OCI-LY1 (cell line): ENCODE data around the gene TMEM255A.

Experiments
- H2AFZ ChIP-seq: fragments of 200-600 bp; sonication (generic), shearing (Covaris generic); 2 replicates; pipeline ENCODE4 v1.6.0; 2014; ENCODE audit warnings: antibody characterized with exemption, mild to moderate bottlenecking, low read length
- H3F3A ChIP-seq: fragments of 200-600 bp; sonication (generic), shearing (Covaris generic); 2 replicates; pipeline ENCODE4 v1.6.0; 2014; ENCODE audit warnings: mild to moderate bottlenecking, antibody characterized with exemption, low read length, moderate library complexity; ENCODE audit not compliant: insufficient read depth
- H3K27ac ChIP-seq: fragments of 200-600 bp; sonication (generic); 2 replicates; pipeline ENCODE4 v1.5.1; 2014; ENCODE audit warnings: low read length, mixed run types, mild to moderate bottlenecking, low read depth; ENCODE audit not compliant: poor library complexity, severe bottlenecking
- H3K27me3 ChIP-seq: fragments of 200-600 bp; sonication (generic); 2 replicates; pipeline ENCODE4 v1.6.0; 2014; ENCODE audit warnings: antibody characterized with exemption, mild to moderate bottlenecking, low read length, moderate library complexity; ENCODE audit not compliant: insufficient read depth
- H3K36me3 ChIP-seq: fragments of 200-600 bp; sonication (generic); 2 replicates; pipeline ENCODE4 v1.6.1; 2014; ENCODE audit warnings: mild to moderate bottlenecking, antibody characterized with exemption, low read length, moderate library complexity, mixed read lengths; ENCODE audit not compliant: insufficient read depth
- H3K4me1 ChIP-seq: fragments of 200-600 bp; sonication (generic); 2 replicates; pipeline ENCODE4 v1.5.1; 2014; ENCODE audit warnings: mild to moderate bottlenecking, low read length, moderate library complexity; ENCODE audit not compliant: insufficient read depth, severe bottlenecking
- H3K4me2 ChIP-seq: fragments of 200-600 bp; sonication (generic), shearing (Covaris generic); 2 replicates; pipeline ENCODE4 v1.6.1; 2014; ENCODE audit warnings: low read length
- H3K4me3 ChIP-seq: fragments of 200-600 bp; sonication (generic); 2 replicates; pipeline ENCODE4 v1.5.1; 2014; ENCODE audit warnings: low read length, low read depth, mild to moderate bottlenecking, mixed read lengths; ENCODE audit not compliant: poor library complexity, severe bottlenecking
- H3K79me2 ChIP-seq: fragments of 200-600 bp; shearing (Covaris generic); 2 replicates; pipeline ENCODE4 v1.6.1; 2016; ENCODE audit warnings: mixed run types, low read length, mixed read lengths; ENCODE audit not compliant: insufficient read depth
- H3K9ac ChIP-seq: fragments of 200-600 bp; sonication (generic), shearing (Covaris generic); 2 replicates; pipeline ENCODE4 v1.6.1; 2014; ENCODE audit warnings: mild to moderate bottlenecking, low read length, mixed read lengths
- H3K9me2 ChIP-seq: fragments of 200-600 bp; sonication (generic), shearing (Covaris generic); 2 replicates; pipeline ENCODE4 v1.6.1; 2014; ENCODE audit warnings: low read depth, mild to moderate bottlenecking, low read length, mixed read lengths
- H3K9me3 ChIP-seq: fragments of 200-600 bp; shearing (Covaris generic); 2 replicates; pipeline ENCODE4 v1.6.1; 2014; ENCODE audit warnings: low read length, mixed read lengths
- H4K20me1 ChIP-seq: fragments of 200-600 bp; sonication (generic), shearing (Covaris generic); 2 replicates; pipeline ENCODE4 v1.6.0; 2016; ENCODE audit warnings: mild to moderate bottlenecking, low read length; ENCODE audit not compliant: insufficient read depth
- EZH2 ChIP-seq: fragments of 200-600 bp; sonication (generic), shearing (Covaris generic); IDR thresholded peaks from 2 replicates; pipeline ENCODE4 v1.8.0; 2017; ENCODE audit warnings: borderline replicate concordance, mixed run types, mild to moderate bottlenecking, antibody characterized with exemption, low read length, moderate library complexity, mixed read lengths
- TF ChIP-seq, protein P1 (sequence below): fragments of 200-600 bp; sonication (generic), shearing (Covaris generic); IDR thresholded peaks from 2 replicates; pipeline ENCODE4 v1.5.1; 2017; ENCODE audit warnings: mild to moderate bottlenecking, antibody characterized with exemption, low read length, moderate library complexity, mixed read lengths

The TMEM255A gene

DNA sequence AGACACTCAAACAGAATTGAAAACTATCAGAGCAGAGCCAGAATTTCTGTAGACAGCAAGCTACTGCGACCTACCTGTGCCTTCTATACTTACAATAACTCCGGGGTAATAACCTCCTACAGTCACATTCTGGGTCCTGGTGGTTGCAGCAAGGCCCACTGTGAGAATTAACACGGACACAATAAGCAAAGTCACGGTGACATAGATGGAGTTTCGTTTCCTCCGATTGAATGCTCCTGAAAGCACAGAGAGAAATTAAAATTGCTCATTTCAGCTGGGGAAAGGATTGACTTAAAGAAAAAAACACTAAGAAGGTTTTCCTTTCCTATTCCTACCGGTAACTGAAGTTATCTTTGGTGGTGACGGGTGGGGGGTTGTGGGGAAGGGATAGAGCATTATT is 7.0 kb downstream of the TMEM255A start:
- Histone ChIP-seq H3K27me3 (no peaks in the 10 kb centered on the region), H3F3A (no peaks in the 10 kb centered on the region), H3K9me3 (no peaks in the 10 kb centered on the region), H3K27ac (peak overlapping the region; percentile 71), H3K36me3 (no peaks in the 10 kb centered on the region), H4K20me1 (no peaks in the 10 kb centered on the region), H3K4me2 (peak overlapping the region; percentile 47), H3K9me2 (no peaks in the 10 kb centered on the region), H3K79me2 (no peaks in the 10 kb centered on the region), H2AFZ (no peak overlapping the region), H3K9ac (0 out of 2 replicates have a peak overlapping the region, but pooled peaks have one; percentile 13), H3K4me3 (peak overlapping the region; percentile 5), H3K4me1 (peaks cover 58% of the 10 kb centered on the region)
- TF ChIP-seq EZH2, result no peak
- TF ChIP-seq, protein P1, sequence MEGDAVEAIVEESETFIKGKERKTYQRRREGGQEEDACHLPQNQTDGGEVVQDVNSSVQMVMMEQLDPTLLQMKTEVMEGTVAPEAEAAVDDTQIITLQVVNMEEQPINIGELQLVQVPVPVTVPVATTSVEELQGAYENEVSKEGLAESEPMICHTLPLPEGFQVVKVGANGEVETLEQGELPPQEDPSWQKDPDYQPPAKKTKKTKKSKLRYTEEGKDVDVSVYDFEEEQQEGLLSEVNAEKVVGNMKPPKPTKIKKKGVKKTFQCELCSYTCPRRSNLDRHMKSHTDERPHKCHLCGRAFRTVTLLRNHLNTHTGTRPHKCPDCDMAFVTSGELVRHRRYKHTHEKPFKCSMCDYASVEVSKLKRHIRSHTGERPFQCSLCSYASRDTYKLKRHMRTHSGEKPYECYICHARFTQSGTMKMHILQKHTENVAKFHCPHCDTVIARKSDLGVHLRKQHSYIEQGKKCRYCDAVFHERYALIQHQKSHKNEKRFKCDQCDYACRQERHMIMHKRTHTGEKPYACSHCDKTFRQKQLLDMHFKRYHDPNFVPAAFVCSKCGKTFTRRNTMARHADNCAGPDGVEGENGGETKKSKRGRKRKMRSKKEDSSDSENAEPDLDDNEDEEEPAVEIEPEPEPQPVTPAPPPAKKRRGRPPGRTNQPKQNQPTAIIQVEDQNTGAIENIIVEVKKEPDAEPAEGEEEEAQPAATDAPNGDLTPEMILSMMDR, result no peak

GRCh38 chrX:120302434-120302833 is 8.8 kb downstream of the TMEM255A start:
- Histone ChIP-seq H3K27ac (peak overlapping the region; percentile 64), H3K79me2 (no peaks in the 10 kb centered on the region), H3K9ac (peak overlapping the region; percentile 41; the same call in 1 of the 2 replicates), H4K20me1 (no peaks in the 10 kb centered on the region), H3K36me3 (no peaks in the 10 kb centered on the region), H3K9me2 (no peaks in the 10 kb centered on the region), H3K4me2 (peak overlapping the region; percentile 79), H3K9me3 (no peaks in the 10 kb centered on the region), H3F3A (no peaks in the 10 kb centered on the region), H3K27me3 (no peaks in the 10 kb centered on the region), H2AFZ (no peak overlapping the region), H3K4me1 (peaks cover 52% of the 10 kb centered on the region), H3K4me3 (peak overlapping the region; percentile 42)
- TF ChIP-seq, protein P1, result no peak
- no peak for TF ChIP-seq EZH2

GRCh38 chrX:120301960-120302359 is 9.3 kb downstream of the TMEM255A start:
- H3K9ac ChIP-seq, result peak overlapping the region; percentile 41; the same call in 1 of the 2 replicates
- peak overlapping the region; percentile 64 for H3K27ac ChIP-seq

More at GRCh38 chrX:120301960-120302359, 9.3 kb downstream of the TMEM255A start:
- Histone ChIP-seq H3K4me2 (peak overlapping the region; percentile 79), H3K27me3 (no peaks in the 10 kb centered on the region), H4K20me1 (no peaks in the 10 kb centered on the region), H3K9me3 (no peaks in the 10 kb centered on the region), H3K79me2 (no peaks in the 10 kb centered on the region), H3K9me2 (no peaks in the 10 kb centered on the region), H3F3A (no peaks in the 10 kb centered on the region), H3K4me3 (peak overlapping the region; percentile 42), H2AFZ (no peak overlapping the region), H3K36me3 (no peaks in the 10 kb centered on the region), H3K4me1 (peaks cover 52% of the 10 kb centered on the region)
- no peak for TF ChIP-seq EZH2
- TF ChIP-seq, protein P1, result no peak
